K562 (cell line): ENCODE results near the gene RASSF6. TPM values are rescaled to one million over a fixed set of nuclear protein-coding genes. Genes with fewer than 3 reads are reported as not detected.

Experiments used
- ATAC-seq: fragments of 200-7000 bp; cut with Tn5 transposase; 3 replicates; pipeline ENCODE4 v1.9.1; 2020; ENCODE audit warnings: moderate library complexity
- BruUV-seq: library from RNA; stranded (reverse); fragments of 400-500 nt; replicated peaks from 2 replicates; lab custom pipeline; 2021; lab: Mats Ljungman, UMichigan
- CTCF ChIA-PET: fragments of 300-600 bp; formaldehyde crosslinking; extraction: SDS; loops from one replicate; lab custom pipeline; 2021; ENCODE audit warnings: low intra/inter-chr PET ratio; lab: Yijun Ruan, JAX
- POLR2A ChIA-PET: fragments of 300-600, 350-650 bp; sonication (Branson Sonifier 250); formaldehyde crosslinking; extraction: SDS; loops from one replicate; lab custom pipeline; 2021; ENCODE audit warnings: antibody characterized with exemption, inconsistent platforms; lab: Yijun Ruan, JAX
- DNase-seq, 4 experiments: peaks; one replicate each; pipeline versions ENCODE4 v3.0.0 to v3.0.0-alpha.2; 2011 to 2018; ENCODE audit warnings: low spot score in 3 of 4, mixed read lengths in 3 of 4; ENCODE audit errors: extremely low read depth in 1 of 4
- FAIRE-seq: peaks from 2 replicates; lab custom pipeline; 2011; peaks lifted over from hg19 to GRCh38; lab: Jason Lieb, UNC
- H2AFZ ChIP-seq: 2 replicates; pipeline ENCODE4 v1.6.0; 2011; ENCODE audit warnings: low read depth, low read length, control low read depth, inconsistent platforms
- H3K27ac ChIP-seq: fragments of 200-600 bp; 3 replicates; pipeline ENCODE4 v1.8.0; 2011; ENCODE audit warnings: low read depth, mild to moderate bottlenecking, control low read depth, inconsistent platforms, low read length, moderate library complexity, mixed read lengths; ENCODE audit errors: extremely low read depth
- H3K27me3 ChIP-seq, 2 experiments: fragments of 300-600 bp in 1 of 2; 2 replicates in 1 of 2; 3 replicates in 1 of 2; pipeline versions ENCODE4 v1.6.0 to v1.8.0; 2011; ENCODE audit warnings: inconsistent platforms in 2 of 2, low read length in 2 of 2, mild to moderate bottlenecking in 1 of 2, mixed read lengths in 1 of 2, moderate library complexity in 1 of 2; ENCODE audit not compliant: control insufficient read depth in 2 of 2, insufficient read depth in 2 of 2
- H3K36me3 ChIP-seq: fragments of 300-600 bp; 3 replicates; pipeline ENCODE4 v1.8.0; 2011; ENCODE audit warnings: mild to moderate bottlenecking, low read length, inconsistent platforms; ENCODE audit not compliant: control insufficient read depth, insufficient read depth
- H3K4me1 ChIP-seq, 2 experiments: fragments of 200-600 bp in 1 of 2; replicated peaks in 1 of 2; 2 replicates in 1 of 2; 3 replicates in 1 of 2; pipeline versions ENCODE4 v1.5.1 to v1.8.0; 2011; ENCODE audit warnings: inconsistent platforms in 2 of 2, low read length in 2 of 2, mild to moderate bottlenecking in 1 of 2, mixed read lengths in 1 of 2, moderate library complexity in 1 of 2; ENCODE audit not compliant: control insufficient read depth in 2 of 2, insufficient read depth in 2 of 2
- H3K4me2 ChIP-seq: 2 replicates; pipeline ENCODE4 v1.6.1; 2011; ENCODE audit warnings: low read length, control low read depth, inconsistent platforms, mixed read lengths; ENCODE audit not compliant: insufficient read depth
- H3K4me3 ChIP-seq: fragments of 200-600 bp; sonication (generic), shearing (Covaris generic); 2 replicates; pipeline ENCODE4 v1.5.1; 2016; ENCODE audit warnings: control low read depth, inconsistent platforms
- H3K79me2 ChIP-seq: fragments of 200-600 bp; 3 replicates; pipeline ENCODE4 v1.8.0; 2011; ENCODE audit warnings: low read length, inconsistent platforms; ENCODE audit not compliant: control insufficient read depth, insufficient read depth
- H3K9ac ChIP-seq, 2 experiments: 2 replicates each; pipeline versions ENCODE4 v1.6.0 to v1.6.1; 2011; ENCODE audit warnings: low read depth in 2 of 2, low read length in 2 of 2, control low read depth in 1 of 2, inconsistent platforms in 1 of 2, mild to moderate bottlenecking in 1 of 2, mixed read lengths in 1 of 2; ENCODE audit not compliant: insufficient read depth in 1 of 2
- H3K9me1 ChIP-seq: one replicate; pipeline ENCODE4 v1.6.0; 2011; ENCODE audit warnings: inconsistent platforms, mild to moderate bottlenecking, low read length, moderate library complexity; ENCODE audit not compliant: control insufficient read depth, insufficient read depth
- H3K9me3 ChIP-seq: replicated peaks from 2 replicates; pipeline ENCODE4 v1.5.1; 2011; ENCODE audit warnings: low read depth, low read length, inconsistent platforms; ENCODE audit not compliant: control insufficient read depth, insufficient read depth
- H4K20me1 ChIP-seq: replicated peaks from 2 replicates; pipeline ENCODE4 v1.6.1; 2011; ENCODE audit warnings: low read length, inconsistent platforms, mixed read lengths; ENCODE audit not compliant: control insufficient read depth, insufficient read depth
- ATF3 ChIP-seq, 2 experiments: fragments of 450-650 bp in 1 of 2; sonication (generic) in 1 of 2; formaldehyde crosslinking in 1 of 2; IDR thresholded peaks in 1 of 2; conservative IDR thresholded peaks in 1 of 2; 2 replicates each; pipeline versions ENCODE4 v1.6.1 to v1.8.1; 2016 to 2023; ENCODE audit warnings: mild to moderate bottlenecking in 2 of 2, moderate library complexity in 2 of 2, inconsistent platforms in 1 of 2, missing genetic modification reagents in 1 of 2
- BRD4 ChIP-seq: fragments of 200-600 bp; sonication (generic); IDR thresholded peaks from 2 replicates; pipeline ENCODE4 v1.6.1; 2017; ENCODE audit warnings: inconsistent platforms
- CEBPG ChIP-seq, 3 experiments: fragments of 200-800 bp in 1 of 3; sonication (Bioruptor generic) in 1 of 3; sonication (generic) in 1 of 3; formaldehyde crosslinking in 1 of 3; IDR thresholded peaks in 2 of 3; conservative IDR thresholded peaks in 1 of 3; 2 replicates each; pipeline versions ENCODE4 v1.6.1 to v1.8.0; 2016 to 2022; ENCODE audit warnings: missing compliant biosample characterization in 2 of 3, missing genetic modification characterization in 2 of 3, mild to moderate bottlenecking in 1 of 3, missing genetic modification reagents in 1 of 3
- GATAD2B ChIP-seq: fragments of 450-650 bp; IDR thresholded peaks from 2 replicates; pipeline ENCODE4 v1.6.1; 2017; ENCODE audit warnings: mild to moderate bottlenecking, borderline replicate concordance
- HEY1 ChIP-seq: fragments of 250-450 bp; sonication (Bioruptor Pico); IDR thresholded peaks from 2 replicates; pipeline ENCODE4 v1.5.0; 2020; ENCODE audit warnings: mild to moderate bottlenecking, moderate library complexity, borderline replicate concordance
- KLF13 ChIP-seq: fragments of 450-650 bp; IDR thresholded peaks from 2 replicates; pipeline ENCODE4 v1.6.1; 2016; ENCODE audit warnings: missing genetic modification characterization, low read depth, mild to moderate bottlenecking, missing compliant biosample characterization, moderate library complexity, borderline replicate concordance
- MTA1 ChIP-seq: fragments of 450-650 bp; IDR thresholded peaks from 2 replicates; pipeline ENCODE4 v1.6.1; 2017; ENCODE audit warnings: borderline replicate concordance
- PREB ChIP-seq: sonication (generic); formaldehyde crosslinking; IDR thresholded peaks from 2 replicates; pipeline ENCODE4 v1.8.1; 2023; ENCODE audit warnings: mild to moderate bottlenecking, missing genetic modification reagents
- SRSF3 ChIP-seq: fragments of 200-400 bp; formaldehyde crosslinking; IDR thresholded peaks from 2 replicates; pipeline ENCODE4 v1.6.1; 2016; ENCODE audit warnings: mild to moderate bottlenecking, low read length, moderate library complexity; ENCODE audit not compliant: insufficient read depth
- ZNF124 ChIP-seq: sonication (generic); formaldehyde crosslinking; IDR thresholded peaks from 2 replicates; pipeline ENCODE4 v1.8.1; 2022; ENCODE audit warnings: missing genetic modification reagents
- ZNF324 ChIP-seq: fragments of 250-450 bp; sonication (Bioruptor Pico); IDR thresholded peaks from 2 replicates; pipeline ENCODE4 v1.4.0; 2020; ENCODE audit warnings: mild to moderate bottlenecking
- ZNF668 ChIP-seq: fragments of 250-450 bp; sonication (Bioruptor Pico); IDR thresholded peaks from 2 replicates; pipeline ENCODE4 v1.8.0; 2022; ENCODE audit warnings: mild to moderate bottlenecking, inconsistent platforms
- ZNF717 ChIP-seq: fragments of 250-450 bp; sonication (Bioruptor Pico); IDR thresholded peaks from 2 replicates; pipeline ENCODE4 v1.5.0; 2021
- in situ Hi-C: fragments of 300-500 bp; cut with MboI; formaldehyde crosslinking; loops from 4 replicates; pipeline ENCODE4 v1.15.0; 2018; ENCODE audit warnings: inconsistent platforms, mixed read lengths
- intact Hi-C: fragments of 100-400 bp; cut with micrococcal nuclease; formaldehyde crosslinking; loops from 2 replicates; pipeline ENCODE4 v1.14.2; 2022
- polyA plus RNA-seq, 8 experiments: library from polyadenylated mRNA; depleted of rRNA in 4 of 8; stranded (reverse) in 5 of 8; unstranded in 3 of 8; fragments of >200 nt; fragmentation: Nextera tagmentation in 2 of 8; fragmentation: Illumina TruSeq in 1 of 8; extraction: Ambion mirVana in 2 of 8; extraction: Trizol in 1 of 8; gene quantifications; 2 replicates each; pipeline versions ENCODE4 v1.2.1 to v1.2.3, GENCODE V29; 2011 to 2014; ENCODE audit warnings: inconsistent platforms in 1 of 8, missing spikeins in 1 of 8
- total RNA-seq, 7 experiments: library from RNA; depleted of rRNA in 6 of 7; stranded (reverse); fragments of >200 nt in 6 of 7; fragmentation: Illumina TruSeq in 2 of 7; extraction: Trizol in 2 of 7; gene quantifications; 2 replicates each; pipeline versions ENCODE4 v1.2.1 to v1.2.3, GENCODE V29; 2011 to 2021; ENCODE audit warnings: low replicate concordance in 1 of 7
- TF ChIP-seq, protein P1 (sequence below): fragments of 250-450 bp; sonication (Bioruptor Pico); IDR thresholded peaks from 2 replicates; pipeline ENCODE4 v1.8.0; 2021; ENCODE audit warnings: moderate library complexity, mild to moderate bottlenecking, inconsistent platforms

The RASSF6 gene
- total and polyA plus RNA-seq, 9 of the 15 experiments (the other 6 are each of a cell fraction or from before 2014, with no cell fraction given): under 0.01 to 0.25 (median 0.06) TPM; not detected in 1

DNA sequence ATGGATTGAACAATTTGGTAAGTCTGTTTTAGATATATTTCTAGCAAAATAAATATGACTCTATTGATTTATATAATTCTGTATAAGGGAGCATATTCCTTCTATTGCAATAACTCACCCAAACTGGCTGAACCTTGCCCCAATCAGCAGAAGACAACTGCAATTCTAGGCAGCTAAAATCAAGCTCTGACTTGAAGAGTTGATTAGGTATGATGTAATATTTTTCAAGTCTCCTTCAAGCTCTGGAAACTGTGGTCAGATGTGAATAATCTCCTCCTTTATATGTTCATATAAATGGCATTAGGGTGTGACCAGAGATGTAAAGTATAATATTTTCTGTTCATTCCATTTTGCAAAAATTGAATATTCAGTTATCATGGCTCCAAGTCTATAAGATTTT is 8.2 kb downstream of the RASSF6 start:
- intact Hi-C loops (no loop called here), in situ Hi-C loops (no loop called here)
- TF ChIP-seq ZNF324: no peak
- TF ChIP-seq BRD4: no peak
- TF ChIP-seq SRSF3: no peak
- TF ChIP-seq MTA1: no peak
- no peak for TF ChIP-seq KLF13 (tag)
- no peak for TF ChIP-seq ZNF124
- no peak for TF ChIP-seq ZNF717 (CRISPR knock-in tag)
- TF ChIP-seq PREB (CRISPR knock-in tag): no peak
- TF ChIP-seq CEBPG (CRISPR knock-in tag; IDR thresholded peaks at IDR 0.05): no peak
- peak in 1 of 2 experiments; percentile 34; a peak in 1 of 4 replicates for TF ChIP-seq CEBPG (tag; conservative IDR thresholded peaks at IDR 0.05 in 1 of 2, IDR thresholded peaks at IDR 0.05 in 1 of 2)
- no peak for TF ChIP-seq GATAD2B
- TF ChIP-seq ZNF668: no peak
- 0 out of 2 replicates have a peak, but pooled peaks have one; percentile 11 for TF ChIP-seq ATF3 (IDR thresholded peaks at IDR 0.05)
- TF ChIP-seq ATF3 (CRISPR knock-in tag; conservative IDR thresholded peaks at IDR 0.05): no peak
- TF ChIP-seq, protein P1, sequence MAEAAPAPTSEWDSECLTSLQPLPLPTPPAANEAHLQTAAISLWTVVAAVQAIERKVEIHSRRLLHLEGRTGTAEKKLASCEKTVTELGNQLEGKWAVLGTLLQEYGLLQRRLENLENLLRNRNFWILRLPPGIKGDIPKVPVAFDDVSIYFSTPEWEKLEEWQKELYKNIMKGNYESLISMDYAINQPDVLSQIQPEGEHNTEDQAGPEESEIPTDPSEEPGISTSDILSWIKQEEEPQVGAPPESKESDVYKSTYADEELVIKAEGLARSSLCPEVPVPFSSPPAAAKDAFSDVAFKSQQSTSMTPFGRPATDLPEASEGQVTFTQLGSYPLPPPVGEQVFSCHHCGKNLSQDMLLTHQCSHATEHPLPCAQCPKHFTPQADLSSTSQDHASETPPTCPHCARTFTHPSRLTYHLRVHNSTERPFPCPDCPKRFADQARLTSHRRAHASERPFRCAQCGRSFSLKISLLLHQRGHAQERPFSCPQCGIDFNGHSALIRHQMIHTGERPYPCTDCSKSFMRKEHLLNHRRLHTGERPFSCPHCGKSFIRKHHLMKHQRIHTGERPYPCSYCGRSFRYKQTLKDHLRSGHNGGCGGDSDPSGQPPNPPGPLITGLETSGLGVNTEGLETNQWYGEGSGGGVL (CRISPR knock-in tag): no peak
- no peak for TF ChIP-seq HEY1 (CRISPR knock-in tag)
- H3K4me1 ChIP-seq: no peaks in the 10 kb centered on the region
- H3K27me3 ChIP-seq: peaks cover 0 to 4% of the 10 kb centered on the region in 2 experiments; a peak in 1 of 5 replicates
- DNase-seq (no peak), FAIRE-seq (no peak), ATAC-seq (no peak)
- BruUV-seq: no TSS peak
- H3K4me3 ChIP-seq: no peak overlapping the region
- H3K9me3 ChIP-seq: no peaks in the 10 kb centered on the region
- no peaks in the 10 kb centered on the region for H3K9me1 ChIP-seq
- H3K27ac ChIP-seq: no peak overlapping the region
- H3K79me2 ChIP-seq: no peaks in the 10 kb centered on the region
- no peaks in the 10 kb centered on the region for H3K36me3 ChIP-seq
- no peak overlapping the region for H3K9ac ChIP-seq
- ChIA-PET POLR2A (no interaction called here), CTCF (no interaction called here)
- no peak overlapping the region for H2AFZ ChIP-seq
- no peak overlapping the region for H3K4me2 ChIP-seq
- no peaks in the 10 kb centered on the region for H4K20me1 ChIP-seq
